Measurements from ENCODE around the gene TWIST2.

TWIST2 gene

DNA sequence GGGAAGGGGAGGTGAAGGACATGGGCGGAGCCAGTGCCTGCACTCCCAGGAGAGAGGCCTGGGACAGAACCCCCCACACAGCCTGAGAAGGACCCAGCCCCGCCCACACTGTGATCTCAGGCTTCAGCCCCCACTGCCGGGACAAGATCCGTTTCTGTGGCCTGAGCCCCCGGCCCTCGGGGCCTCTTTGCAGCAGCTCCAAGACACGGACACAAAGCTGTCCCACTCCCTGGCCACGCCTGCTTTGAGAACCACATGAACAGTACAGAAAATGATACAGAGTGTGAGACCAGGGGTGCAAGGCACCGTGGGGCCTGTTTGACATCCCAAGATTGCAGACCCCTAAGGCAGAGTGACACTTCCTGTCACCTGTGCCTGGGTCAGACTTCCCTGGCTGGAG, 74.5 kb downstream of the TWIST2 start:
- DNase-seq, result no peak

DNA sequence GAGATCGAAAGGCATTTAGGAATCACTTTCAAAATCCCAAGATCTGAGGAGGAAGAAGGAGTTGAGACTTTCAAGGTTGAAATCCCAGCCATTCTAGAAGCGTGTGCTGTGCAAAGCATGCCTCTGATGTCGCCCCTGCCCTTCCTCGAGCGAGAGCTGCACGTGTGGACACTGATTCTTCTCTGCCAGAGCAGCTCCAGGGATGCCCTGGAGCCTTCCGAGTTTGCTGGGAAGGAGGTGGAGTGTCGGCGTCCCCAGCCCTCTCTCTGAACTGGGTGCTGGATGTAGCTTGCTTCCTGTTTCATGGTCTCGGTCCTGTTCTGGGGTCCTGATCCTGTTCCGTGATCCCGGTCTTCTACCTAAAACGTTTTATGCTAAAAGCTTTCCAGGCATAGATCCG, 76.1 kb downstream of the TWIST2 start:
- no peak for DNase-seq

DNA sequence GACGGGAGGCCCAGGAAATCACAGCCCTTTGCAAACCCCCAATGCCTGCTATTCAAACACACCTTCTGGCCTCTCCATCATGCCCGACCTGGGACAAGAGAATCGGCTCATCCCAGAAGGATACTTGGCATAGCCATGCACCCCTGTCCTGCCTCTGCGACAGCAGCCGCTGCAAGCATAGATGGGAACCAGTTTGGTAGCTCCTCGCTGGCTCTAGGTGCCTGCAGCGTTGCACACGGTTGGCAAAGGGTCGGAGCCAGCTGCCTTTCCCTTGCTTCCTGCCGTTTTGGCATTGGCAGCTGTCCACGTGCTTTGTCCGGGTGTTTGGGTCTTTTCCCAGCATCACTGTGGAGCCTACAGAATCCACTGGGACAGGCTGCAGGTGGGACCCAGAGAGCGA, 76.9 kb downstream of the TWIST2 start:
- no peak for DNase-seq

DNA sequence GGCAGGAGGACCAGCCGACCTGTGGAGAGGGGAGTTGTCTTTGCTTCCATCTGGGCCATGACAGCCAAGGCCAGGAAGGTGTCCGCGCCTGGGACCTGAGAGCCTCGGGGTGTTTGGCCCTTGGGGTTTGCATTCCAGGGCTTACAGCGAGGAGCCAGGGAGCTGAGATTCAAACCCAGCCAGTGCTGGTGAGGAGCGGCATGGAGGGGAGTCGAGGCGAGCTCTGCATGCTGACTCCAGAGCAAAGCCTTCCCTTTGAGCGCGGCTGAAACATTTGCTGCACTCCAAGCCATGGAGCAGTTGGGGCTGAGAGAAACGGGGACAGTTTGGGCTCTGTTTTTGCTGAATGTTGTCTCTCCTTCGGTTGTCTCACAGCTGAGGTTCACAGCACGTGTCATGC, 77.4 kb downstream of the TWIST2 start:
- DNase-seq, result no peak

DNA sequence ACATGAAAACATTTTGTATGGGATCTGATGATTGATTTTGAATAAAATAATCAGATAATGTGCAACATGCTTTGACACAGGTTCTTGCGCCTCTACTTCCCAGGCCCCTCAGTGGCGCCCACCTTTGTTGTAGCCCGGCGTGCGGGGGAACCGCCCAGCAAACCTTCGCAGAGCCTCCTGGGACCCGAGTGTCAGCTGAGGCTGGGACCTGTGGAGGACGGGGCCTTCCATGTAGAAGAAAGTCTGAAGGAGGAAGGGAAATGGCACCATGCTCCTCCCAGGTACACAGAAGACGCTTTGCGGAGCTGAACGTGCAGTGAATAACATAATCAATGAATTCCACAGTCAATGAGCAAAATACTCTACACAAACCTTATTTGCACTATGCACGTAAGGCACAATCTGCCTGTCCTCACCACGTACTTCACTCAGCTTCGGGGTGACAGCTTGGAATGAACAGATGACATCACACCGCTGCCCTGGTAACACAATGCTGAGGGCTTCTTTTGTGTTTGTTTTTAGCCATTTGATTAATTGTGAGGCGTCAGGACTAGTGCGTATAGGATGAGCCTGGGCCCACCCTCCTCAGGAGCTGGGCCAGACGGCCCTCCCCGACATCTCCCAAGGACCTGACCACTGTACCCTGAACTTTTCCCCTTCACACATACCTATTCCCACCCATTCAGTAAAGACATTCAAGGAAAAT, 78.1 kb downstream of the TWIST2 start:
- DNase-seq, result no peak

DNA sequence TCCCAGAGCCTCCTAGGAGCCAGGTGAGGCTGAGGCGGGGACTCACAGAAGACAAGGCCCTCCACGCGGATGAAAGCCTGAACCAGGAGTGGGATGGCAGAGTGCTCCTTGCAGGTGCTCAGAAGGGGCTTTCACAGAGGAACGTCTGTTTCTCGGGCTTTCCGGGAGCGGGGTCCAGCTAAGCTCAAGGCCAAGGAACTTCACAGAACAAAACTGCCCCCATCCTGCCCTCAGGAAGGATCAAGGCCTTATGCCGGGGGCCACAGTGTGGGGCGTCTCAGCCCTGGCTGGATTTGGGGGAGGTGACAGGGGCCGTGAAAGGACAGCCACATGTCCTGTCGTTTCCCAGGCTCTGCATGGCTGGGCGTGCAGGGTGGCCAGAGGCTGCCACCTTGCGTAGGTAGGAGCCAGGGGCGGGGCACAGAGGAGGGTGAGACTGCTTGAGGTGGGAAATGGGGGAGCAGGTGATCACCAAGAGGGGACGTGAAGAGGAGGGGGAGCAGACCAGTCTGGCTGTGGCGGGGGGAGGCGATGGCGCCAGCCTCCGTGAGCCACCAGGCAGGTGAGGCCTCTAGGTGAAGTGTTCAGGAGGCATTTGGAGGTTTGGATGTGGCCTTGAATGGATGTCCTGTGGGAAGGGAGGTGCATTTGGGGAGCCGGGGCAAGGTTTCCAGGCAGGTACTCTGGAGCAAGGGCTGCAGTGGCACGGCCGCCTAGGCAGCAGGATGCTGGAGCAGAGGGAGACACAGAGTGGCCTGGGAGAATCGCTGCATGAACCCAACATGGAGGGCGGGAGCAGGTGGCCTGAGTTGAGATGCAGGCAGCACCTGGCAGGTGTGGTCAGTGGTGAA, 79.1 kb downstream of the TWIST2 start:
- no peak for DNase-seq

DNA sequence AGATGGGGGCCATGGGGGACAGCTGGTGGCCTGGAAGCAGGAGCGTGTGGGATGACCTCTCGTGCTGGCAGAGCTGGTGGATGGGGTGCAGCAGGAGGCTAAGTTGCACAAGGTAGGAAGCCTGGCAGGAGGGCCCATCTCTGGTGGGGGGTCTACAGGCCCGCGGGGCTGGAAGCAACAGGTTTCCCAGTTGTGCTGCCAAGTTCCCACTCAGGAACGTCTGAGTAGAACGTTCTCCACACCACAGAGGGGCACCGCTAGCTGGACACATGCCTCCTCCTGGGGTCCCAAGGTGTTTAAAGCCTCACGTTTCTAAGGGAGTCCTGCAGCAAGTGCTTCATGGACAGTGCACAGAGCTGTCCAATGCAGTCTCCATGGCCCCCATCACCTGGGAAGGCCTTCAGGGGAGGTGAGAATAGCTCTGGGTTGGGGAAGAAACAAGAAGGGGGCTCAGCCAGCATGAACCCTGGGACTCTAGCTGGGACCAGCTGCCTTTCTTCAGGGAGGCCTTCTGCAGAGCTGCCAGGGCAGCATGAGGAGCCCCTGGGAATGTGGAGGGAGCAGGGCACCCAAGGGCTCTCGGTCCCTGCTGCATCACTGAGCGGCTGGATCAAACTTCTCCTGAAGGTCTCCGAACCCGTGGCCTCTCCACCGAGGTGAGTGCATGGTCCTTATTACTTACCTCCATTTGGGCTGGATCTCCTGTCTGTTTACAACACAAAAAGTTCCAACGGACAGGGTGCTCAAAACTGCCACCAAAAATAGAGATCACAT, 80.0 kb downstream of the TWIST2 start:
- DNase-seq, result no peak

DNA sequence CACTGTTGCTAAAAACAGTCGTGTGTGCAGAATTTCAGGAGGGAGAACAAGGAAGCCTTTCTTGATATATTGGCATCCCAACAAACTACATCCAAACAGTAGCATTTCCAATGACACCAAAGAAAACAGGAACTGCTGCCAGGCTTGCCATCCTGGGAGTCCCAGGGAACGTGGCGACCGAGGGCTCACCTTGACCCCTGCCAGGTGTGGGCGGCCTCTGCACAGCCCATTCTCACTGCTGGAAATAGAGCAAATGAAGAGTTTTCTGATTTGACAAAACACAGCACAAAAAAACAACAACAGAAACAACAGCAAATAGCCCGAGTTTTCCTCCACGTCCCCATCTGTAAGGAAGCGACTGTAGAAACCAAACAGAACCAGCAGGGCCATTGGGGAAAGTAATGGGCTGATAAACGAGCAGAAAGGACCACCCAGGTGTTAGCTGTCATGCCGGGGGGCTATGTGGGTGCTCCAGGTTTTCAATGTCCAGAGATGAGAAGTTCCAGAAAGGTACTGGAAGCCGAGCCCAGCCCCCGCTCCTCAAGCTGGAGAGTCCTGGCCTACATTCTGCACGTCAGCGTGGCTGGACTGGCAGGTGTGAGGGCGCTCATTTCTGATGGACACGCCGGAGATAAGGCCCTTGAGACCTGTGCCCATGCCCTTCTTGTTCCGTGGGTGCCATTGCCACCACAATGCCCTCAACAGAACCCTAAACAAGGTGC, 80.8 kb downstream of the TWIST2 start:
- no peak for DNase-seq

DNA sequence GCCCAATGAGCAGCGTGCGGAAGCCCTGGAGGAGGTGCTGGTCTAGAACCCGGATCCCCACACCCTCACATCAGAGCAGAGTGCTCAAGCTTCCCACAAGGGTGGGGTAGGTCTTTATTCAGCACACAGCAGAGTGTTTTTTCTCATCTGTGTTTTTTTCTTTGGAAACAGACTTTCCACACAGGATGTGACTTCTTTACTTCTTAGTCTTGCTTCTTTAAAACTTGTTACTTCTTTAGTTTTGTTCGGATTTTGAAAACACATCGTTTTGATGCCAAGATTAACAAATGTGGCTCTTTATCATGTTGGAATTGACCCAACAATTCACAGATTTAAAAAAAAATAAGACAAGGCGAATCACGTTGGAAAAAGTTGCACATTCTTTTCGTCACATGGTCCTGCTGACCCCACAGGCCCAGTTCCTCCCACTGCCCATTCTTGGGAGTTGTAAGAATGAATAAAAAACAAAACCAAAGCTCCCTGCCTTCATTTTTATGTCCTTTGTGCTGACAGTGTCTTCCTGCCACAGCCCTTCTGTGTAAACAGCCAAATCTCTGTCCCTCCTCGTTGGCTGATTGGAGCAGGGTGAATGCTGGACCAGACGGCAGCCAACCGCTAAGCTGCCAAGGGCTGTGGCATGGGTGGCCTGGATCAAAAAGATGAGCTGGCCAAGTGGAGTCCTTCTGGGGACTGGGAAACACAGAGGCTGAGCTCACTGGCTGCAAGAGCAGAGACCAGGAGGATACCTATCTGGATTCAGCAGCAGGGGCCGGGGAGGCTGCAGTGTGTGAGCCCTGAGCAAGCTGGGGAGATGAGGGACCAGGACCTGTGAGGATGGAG, 81.6 kb downstream of the TWIST2 start:
- no peak for DNase-seq

DNA sequence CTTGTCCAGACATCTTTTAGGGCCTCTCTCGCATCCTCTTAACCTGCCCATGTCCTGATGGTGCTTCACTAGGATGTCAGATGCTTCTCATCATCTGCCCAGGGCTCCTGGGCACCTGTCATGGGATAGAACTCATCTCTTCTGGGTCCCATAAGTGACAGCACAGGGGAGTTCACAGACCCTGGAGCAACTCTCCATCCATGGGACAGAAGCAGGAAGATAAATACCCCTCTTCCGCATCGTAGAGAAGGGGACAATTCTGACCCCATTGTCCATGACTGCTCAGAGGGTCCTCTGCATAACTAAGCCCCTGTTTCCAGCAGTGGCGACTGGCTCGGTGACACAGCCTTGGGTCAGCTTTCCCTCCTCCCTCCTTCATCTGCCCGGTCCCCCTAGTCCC, 82.3 kb downstream of the TWIST2 start:
- DNase-seq, result no peak

DNA sequence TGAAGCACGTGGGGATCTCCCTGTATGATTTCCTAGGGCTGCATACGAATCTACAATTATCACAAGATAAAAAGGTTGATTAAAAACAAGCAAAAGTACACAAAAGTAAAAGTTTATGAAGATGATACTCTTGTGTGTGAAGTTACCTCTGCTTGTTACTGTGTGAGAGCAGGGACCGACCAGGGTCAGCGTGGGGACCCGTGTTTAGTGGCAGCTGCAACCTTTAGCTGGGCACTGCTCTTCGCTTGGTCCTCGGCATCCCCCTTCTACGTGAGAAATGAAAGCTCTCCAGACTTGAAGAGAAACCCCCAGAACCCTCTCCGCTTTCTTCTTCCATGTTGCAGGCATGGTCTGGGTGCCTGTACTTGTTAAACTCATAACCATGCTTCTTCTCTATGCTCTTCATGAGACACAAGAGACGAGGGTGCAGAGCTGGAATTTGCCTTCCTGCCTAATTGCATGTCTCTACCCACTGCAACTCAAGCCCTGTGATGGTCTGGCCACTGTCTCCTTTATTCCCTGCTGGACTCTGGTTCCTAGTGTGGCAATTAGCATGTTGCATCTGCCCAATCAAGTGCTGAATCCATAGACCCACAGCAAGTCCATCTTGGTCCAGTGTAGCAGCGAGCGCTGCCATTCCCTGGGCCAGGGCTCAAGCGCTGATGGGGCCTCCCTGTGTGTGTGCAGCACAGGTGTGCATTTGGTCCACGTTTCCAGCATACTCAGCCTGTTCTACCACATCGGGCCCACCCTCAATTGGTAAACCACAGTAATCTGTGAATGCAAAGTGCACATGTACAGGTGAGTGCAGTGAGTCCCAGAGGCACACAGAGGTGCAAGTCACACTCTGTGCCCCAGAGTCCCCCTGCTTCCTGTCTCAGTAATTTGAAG, 88.5 kb downstream of the TWIST2 start:
- no peak for DNase-seq

DNA sequence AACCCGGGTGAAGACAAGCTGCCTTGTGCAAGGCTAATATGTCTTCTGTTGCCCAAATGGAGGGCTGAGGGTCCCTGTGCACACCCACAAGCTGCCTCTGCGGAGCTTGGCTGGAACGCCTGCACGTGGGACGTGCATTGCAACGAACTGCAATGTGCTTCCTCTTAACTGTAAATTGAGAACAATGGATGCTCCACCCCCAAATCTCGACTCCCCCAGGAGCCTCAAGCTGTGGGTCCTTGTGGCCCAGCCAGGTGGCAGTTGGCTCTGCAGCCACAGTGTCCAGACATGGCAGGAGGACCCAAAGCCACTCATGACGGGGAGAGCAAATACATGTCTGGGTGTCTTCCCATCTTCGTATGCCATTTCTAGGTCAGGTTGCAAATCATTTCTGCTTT, 90.1 kb downstream of the TWIST2 start:
- DNase-seq, result no peak

DNA sequence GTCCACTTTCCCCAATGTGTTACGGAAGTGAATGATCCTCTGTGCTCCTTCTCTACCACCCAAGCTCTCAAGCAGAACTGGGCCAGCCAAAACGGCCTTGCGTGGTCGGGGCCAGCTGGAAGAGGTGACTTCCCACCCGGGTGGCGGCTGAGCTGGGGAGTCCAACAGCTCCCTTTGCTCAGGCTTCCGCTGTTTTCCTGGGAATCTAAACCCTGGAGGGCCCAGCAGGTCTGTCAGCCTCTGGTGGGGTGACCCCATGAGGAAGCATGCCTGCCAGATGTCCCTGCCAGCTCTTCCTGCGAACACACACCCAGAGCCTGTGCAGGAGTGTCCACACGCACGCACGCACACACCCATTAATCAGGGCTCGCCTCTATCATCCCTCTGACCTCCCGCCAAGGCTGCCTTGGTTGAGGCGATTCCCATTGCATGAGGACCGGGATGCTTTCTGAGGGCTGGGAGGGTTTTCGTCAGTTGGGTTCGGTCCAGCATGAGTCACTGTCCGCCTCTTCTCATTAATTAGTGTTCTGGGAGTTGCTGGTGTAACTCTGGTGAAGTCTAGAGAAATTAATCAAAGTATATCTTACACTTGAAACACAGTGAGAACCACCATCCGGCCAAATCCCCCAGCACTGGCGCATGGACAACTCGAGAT, 90.6 kb downstream of the TWIST2 start:
- DNase-seq, result no peak

DNA sequence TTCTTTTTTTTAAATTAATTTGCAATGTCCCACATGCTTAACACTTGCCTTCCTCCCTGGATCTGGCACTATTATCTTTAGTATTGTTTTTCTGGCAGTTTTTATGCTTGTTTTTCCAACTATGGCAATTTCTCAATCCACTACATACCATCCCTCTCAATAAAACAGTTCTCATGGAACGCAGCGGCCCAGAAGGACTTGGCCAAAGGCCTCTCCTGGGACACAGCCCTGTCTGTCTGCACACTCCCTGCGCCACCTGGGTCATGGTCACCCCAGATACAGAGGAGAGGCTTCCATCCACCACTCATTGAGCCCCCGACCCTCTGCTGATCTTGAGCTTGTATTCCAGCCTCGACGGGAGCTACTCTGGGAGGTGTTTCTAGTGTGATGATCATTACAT, 91.2 kb downstream of the TWIST2 start:
- DNase-seq, result no peak

DNA sequence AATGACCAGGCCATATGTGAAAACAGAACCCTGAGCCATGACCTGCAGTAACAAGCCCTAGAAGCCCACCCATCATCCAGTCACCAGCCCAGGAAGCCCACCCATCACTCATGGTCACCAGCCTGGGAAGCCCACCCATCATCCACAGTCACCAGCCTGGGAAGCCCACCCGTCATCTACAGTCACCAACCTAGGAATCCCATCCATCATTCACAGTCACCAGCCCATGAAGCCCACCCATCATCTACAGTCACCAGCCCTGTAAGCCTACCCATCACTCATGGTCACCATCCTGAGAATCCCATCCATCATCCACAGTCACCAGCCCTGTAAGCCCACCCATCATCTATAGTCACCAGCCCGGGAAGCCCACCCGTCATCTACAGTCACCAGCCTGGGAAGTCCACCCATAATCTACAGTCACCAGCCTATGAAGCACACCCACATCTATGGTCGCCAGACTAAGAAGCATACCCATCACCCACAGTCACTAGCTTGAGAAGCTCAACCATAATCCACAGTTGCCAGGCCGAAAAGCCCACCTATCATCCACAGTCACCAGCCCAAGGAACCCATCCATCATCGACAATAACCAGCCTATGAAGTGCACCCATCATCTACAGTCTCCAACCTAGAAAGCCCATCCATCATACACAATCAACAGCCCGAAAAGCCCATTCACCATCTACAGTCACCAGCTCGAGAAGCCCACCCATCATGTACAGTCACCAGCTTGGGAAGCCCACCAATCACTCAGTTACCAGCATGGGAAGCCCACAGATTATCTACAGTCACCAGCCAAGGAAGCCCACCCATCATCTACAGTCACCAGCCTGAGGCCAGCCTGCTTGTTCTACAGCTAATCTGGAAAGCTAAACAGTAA, 91.9 kb downstream of the TWIST2 start:
- DNase-seq, result no peak

DNA sequence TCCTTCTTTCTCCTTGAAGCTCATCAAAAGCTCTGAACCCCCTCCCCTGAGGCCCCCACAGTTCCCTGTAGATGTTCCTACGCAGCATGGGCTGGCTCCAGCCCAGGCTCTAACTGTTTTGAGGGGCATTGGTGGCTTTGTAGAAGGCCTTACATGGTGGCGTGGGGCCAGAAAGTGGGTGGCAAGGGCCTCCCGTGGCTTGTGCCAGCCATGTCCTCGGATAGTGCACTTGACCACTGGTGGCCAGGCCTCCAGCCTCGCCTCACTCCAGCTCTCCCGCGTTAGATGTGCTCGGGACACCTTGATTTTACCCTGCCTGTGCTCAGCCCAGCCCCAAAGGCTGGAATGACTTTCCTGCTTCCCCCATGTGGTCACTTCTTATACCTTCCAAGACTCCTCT, 92.9 kb downstream of the TWIST2 start:
- DNase-seq, result no peak

DNA sequence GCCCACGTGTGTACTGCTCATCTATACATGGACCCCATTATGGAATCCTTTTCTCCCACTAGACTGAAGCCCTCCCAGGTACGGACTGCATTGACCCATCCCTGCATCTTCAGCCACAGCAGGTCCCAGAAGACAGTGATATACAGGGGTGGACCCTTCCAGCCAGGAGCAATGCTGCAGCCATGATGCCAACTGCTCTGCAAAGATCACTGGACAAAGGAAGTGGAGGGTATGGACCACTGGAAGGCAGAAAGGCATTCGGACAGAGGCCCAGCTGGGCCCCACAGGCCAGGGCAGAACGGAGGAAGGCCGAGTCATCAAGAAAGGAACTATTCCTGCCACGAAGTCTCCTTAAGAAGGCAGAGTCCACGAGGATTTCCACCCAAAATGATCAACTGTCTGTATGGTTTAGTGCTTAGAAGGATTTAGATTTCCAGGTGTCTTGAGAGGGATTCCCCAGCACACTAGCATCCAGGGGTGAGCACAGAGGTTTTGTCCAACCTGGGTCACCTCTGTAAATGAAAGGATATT, 93.4 kb downstream of the TWIST2 start:
- DNase-seq, result no peak

DNA sequence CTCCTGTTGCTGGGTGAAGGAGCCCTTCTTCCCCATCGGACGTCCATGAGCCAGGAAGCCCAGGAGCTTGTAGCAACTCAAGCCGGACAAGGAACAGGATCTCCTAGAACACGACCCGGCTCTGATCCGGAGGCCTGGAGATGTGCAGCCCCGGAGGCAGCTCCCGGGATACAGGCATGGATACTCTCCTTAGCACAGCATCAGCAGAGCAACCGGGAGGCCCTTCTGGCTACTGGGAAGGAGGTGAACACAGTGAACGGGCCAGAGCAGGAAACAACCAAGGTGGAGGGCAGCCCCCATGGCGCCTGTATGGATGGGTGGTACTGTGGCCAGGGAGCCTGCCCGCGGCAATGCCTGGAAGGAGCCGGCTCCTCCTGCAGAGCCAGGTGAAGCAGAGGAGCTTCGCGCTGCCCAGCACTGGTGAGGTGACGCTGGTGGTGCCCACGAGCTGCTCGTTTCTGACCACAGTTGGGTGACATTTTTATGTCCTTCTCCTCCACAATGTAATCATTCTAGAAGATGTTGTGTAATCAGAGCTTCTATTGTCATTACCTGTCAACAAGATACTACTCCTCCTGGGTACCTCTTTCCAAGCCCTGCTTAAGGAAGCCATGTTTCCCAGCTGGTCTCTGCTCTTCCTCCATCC, 94.3 kb downstream of the TWIST2 start:
- no peak for DNase-seq

Data from stimulated activated CD8-positive, alpha-beta memory T cell treated with anti-CD3 and anti-CD28 coated beads, Interleukin-4, amount 100 ng/mL, for 48 hours (primary cell).